GM19463 (cell line): ENCODE results near the gene BCAT1.
"Not testable (repeated sequence)": the region's sequence is repeated elsewhere in the genome, so short reads cannot be mapped to it uniquely, and the experiment has no call there.

Source experiments
- ATAC-seq: cut with Tn5 transposase; IDR thresholded peaks from one replicate; pipeline ENCODE4 v1.9.1; 2021; ENCODE audit warnings: mild to moderate bottlenecking, moderate library complexity; ENCODE audit not compliant: unreplicated experiment

Gene BCAT1

DNA sequence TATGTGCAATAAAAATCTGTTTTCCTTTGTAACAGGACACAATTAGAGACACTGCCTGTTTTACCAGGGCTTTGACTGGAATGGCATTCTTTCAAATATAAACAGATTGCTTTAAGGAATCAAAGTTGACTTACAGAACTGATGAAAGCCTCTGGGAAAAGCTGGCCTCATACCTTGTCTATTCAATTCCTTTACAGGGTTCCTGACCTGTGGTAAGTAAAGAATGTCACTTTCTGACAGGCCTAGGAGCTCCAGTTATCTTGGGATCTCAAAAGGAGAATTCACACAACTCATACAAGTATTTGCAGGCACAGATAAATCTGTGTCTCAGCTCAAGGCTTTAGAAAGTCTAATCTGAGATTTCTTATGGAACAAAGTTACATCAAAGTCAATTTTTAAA is 88.4 kb downstream of the BCAT1 start:
- ATAC-seq: no peak

DNA sequence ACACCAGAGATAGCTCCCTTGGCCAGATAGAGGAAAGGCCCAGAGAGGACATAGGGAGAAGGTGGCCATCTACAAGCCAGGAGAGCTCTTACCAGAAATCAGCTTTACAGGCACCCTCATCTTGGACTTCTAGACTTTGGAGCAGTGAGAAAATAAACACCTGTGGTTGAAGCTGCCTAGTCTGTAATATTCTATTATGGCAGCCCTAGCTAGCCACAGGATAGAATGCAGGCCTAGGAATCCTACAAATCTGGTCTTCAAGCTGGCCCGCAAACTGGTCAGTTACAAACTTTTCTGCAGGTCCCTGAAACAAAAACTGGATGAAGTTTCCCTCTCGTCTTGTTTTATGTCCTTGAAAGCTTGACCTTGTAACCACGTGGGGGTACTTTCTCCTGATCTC is 92.4 kb downstream of the BCAT1 start:
- ATAC-seq: no peak

DNA sequence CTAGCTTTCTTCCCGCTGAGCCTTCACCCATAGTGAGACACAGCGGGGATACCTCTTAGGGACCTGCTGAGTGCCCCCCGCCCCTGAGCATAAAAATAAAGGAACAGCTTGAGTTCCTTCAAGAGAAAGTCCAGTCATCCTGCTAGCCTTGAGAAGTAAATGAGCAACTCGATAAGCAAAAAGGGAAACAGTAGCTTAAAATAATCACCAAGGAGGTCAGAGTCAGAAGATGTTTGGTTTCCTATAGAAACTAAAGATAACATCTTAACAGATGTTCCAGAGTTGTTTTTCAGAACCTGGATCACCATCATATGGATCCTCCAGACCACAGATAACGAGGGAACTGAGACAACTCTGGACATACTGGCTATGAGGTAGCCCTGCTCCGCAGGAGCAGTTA is 94.0 kb downstream of the BCAT1 start:
- no peak for ATAC-seq

DNA sequence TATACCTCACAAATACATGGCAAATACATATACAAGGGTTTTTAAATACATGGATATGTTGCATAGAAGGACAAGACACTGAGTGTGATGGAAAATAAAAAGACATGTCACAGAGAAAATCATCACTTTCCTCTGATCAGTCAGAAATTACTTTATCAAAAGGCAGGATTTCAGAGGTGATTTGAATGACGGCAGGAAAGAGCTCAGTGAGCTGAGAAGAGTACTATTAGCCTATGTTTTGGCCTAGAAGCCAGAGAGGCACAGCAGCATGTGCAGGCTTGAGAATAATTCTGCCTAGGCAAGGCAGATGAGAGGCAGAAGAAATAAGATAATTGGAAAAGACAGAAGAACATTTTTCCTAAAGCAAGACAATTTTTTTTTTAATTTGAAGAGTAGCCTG is 94.9 kb downstream of the BCAT1 start:
- ATAC-seq: no peak

DNA sequence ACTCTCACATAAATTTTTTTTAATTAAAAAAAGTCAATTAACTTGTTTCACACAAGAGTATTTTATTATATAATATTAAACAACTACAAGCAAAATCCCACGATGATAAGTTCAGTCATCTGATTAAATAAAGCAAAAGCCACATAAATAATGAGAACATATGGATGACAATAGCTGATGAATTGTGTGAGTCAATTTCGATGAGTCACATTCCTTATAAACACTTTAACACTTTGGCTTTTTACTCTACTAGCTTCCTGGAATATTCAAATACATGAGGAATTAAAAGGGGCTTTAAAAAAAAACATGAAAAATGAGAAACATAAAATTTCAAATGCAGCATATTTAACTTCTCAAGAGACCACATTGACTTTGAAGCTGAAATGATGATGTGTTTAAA is 95.3 kb downstream of the BCAT1 start:
- ATAC-seq: no peak

DNA sequence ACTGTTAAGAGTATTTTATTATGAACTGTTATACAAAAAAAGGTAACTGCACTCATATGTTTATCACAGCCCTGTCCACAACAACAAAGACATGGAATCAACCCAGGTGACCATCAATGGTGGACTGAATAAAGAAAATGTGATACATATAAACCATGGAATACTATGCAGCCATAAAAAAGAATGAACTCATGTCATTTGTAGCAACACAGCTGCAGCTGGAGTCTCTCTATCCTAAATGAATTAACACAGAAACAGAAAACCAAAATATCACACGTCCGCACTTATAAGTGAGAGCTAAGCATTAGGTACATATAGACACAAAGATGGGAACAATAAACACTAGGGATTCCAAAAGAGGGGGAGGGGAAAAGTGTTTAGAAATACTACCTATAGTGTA is 95.8 kb downstream of the BCAT1 start:
- ATAC-seq: no peak

DNA sequence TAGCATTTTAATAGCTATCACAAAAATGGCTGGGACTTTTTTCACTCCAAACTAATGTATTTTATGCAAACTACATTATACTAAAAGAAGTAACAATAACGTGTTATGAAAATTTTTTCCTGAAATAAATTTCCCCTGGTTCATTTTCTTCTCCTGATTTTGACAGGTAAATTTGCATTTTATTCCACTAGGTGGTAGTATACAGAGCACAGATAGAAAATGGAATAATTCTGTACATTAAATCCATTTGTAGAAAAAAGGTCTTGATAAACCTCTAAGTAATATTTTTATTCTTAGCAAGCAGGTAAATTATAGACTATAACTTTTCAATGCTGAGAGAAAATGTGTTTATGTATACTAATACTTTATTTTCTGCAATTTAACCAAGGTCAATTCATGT is 96.5 kb downstream of the BCAT1 start:
- ATAC-seq: no peak

DNA sequence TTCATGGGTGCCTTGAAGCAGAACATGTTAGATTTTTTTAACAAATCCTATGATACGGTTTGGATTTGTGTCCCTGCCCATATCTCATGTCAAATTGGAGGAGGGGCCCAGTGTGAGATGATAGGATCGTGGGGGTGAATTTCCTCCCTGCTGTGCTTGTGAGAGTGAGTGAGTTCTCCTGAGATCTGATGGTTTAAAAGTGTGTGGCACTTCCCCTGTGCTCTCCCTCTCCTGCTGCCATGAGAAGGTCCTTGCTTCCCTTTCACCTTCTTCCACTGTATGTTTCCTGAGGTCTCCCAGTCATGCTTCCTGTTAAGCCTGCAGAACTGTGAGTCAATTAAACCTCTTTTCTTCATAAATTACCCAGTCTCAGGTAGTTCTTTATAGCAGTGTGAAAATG is 97.0 kb downstream of the BCAT1 start:
- not testable (repeated sequence) for ATAC-seq

DNA sequence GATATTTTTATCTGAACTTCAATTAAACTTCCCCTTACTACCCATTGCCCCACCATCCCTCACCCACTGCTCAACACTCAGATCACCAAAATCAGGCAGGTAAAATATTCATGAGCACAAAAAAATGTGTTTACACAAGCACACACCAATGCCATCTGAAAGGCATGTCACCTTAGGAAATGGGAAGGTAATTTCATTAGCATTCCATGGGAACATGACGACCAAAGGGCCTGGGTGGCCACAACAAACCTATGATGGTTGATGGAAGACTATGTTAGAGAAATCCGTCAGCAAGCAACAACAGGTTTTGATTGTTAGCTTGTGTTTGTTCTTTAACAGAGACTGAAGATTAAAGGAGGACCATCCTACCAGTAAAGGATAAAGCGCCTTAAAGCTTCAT is 97.6 kb downstream of the BCAT1 start:
- no peak for ATAC-seq

DNA sequence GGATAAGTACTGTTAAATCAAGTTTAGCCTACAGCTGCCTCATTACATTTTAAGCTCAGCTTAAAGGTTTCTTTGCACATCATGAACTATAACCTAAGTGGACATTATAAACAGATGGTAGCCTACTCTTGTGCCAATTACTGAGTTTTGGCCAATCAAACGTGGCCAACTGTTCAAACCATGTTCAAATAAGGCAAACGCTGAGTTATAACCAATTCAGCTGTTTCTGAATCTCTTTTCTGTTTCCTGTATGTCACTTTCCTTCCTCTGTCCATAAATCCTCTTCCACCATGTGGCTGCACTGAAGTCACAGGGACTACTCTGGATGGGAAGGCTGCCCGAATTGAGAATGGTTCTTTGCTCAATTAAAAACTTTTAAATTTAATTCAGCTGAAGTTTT is 98.4 kb downstream of the BCAT1 start:
- ATAC-seq: no peak

DNA sequence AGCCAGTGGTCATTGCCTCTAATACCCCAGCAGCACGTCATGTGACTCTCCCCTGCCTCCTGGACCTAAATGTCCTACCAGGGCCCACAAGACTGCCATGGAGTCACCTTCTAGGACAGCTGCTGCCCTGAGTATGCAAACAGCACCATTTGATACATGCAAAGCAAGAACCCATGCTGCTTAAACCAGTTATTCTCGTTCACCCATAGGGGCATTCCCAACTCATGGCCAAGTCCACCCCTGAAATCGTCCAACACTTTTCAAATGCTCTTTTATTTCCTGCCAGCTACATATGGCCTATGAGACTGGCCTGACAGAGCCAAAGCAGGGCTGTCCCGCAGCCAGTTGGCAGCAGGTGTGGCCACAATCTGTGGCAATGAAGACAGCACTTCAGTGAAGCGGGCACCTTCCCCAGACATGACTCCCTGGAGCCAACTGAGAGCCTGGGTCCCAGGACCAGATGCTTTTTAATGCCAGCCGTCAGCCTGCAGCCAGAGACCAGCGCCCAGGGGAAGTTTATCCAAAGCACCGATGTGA is 99.9 kb downstream of the BCAT1 start:
- ATAC-seq: no peak

DNA sequence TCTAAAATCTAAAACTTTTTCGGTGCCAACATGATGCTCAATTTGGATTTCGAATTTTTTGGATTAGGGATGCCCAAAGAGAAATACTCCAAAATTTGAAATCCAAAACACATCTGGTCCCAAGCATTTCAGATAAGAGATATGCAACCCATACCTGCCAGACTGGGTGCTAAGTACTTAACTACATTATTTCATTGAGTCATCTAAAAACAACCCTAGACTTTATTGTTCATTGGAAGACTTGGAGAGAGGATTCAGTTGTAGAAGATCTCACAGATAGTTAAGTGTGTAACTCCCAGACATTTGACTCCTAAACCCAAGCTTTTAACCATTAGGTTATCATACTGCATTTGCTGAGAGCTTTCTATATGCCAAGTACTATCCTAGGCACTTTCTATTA is 102.2 kb downstream of the BCAT1 start:
- ATAC-seq: no peak

DNA sequence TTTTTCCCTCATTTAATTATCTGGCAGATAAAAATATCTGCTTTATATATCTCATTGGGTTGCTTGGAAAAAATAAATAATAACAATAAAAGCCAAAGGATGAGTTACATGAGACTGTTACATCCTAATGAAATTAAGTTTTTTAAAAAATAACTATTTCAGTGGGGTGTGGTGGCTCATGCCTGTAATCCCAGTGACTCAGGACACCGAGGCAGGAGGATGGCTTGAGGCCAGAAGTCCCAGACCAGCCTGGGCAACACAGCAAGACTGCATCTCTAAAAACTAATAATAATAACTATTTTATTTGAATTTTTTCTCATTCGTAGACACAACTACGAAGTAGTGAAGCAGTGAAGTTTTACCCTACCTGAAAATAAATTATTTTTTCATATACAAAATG is 103.3 kb downstream of the BCAT1 start:
- no peak for ATAC-seq

DNA sequence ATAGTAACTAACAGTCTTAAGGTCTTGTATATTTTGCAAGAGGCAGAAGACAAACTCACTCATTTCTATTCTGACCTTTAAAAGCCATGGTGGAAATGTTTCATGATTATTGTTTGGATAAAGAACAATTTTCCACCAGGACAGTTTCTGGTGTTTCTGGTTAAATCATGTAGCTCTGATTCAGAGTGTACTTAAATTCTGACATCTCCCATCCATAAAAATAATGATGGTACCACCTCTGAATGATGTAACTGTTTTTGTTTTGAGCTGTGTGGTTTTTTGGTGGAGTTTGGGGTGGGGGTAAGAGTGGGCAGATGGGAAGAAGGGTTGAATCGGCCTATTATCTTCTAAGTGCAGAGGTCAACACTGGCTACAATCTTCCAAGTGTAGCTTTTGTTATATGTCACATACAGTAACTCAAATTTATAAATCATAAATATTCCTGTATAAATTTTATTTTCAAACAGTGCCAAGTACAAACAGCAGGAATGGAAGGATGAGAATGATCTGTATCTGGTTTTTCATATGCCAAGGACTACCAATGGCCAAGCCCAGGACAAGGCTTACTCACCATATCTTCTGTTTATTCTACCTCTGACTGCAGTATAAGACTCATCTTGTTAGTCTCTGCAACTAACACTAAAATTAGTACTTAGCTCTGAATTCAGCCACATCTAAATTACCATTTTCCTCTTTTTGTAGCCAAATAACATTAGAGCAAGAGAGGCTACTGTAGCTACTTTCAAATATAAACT is 108.7 kb downstream of the BCAT1 start:
- ATAC-seq: no peak

DNA sequence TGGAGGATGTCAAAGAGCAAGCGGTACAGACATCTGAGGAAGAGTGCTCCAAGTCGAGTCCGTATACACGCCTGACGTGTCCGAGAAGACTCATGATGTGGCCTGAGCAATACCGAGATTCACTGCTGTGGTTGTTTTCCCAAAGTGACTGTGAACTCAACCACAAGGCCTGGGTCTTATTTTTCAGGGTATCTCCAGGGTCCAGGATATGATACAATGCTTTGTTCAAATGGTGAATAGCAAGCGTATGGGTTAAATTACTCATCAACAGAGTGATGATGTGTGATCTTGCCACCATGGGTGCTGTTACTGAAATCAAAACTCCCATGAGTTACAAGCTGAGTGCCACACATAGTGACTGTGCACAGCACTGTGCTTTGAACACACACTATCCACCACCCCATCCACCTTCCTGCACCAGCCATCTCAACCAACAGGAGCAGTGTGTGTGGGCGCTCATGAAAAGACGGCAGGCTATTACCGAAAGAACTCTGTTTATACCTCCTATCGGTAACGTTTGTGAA is 109.6 kb downstream of the BCAT1 start:
- ATAC-seq: peak; percentile 84

DNA sequence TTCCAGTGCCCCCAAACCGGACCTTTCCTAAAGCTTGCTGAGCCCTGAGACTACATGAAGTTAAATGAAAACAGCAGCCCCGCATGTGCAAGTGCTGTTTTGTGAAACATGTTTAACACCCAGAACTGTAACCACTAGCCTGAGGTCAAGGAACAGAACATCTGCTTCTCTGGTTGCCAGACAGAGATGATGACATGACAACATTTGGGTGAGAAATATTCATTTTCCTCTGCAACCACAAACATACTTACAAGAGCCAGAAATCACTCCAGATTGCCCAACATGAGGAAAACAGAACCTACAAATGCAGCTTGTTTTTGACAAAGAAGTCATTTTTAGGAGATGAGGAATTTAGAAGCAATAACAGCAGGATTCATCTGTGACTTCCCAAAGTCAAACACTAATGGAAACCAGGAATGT is 110.4 kb downstream of the BCAT1 start:
- ATAC-seq: peak; percentile 41

DNA sequence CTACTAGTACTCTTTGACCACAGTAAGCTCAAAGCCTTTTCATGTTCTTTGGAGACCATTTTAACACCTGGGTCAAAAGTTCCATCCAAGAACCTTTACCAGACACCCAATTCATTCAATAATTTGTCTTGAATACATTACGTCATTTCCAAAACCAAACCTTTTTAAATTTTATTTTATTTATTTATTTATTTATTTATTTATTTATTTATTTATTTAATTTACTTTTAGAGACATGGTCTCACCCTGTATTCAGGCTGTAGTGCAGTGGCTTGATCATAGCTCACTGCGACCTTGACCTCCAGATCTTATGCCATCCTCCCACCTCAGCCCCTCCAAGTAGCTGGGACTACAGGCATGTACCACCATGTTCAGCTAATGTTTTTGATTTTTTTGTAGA is 113.5 kb downstream of the BCAT1 start:
- ATAC-seq: no peak

DNA sequence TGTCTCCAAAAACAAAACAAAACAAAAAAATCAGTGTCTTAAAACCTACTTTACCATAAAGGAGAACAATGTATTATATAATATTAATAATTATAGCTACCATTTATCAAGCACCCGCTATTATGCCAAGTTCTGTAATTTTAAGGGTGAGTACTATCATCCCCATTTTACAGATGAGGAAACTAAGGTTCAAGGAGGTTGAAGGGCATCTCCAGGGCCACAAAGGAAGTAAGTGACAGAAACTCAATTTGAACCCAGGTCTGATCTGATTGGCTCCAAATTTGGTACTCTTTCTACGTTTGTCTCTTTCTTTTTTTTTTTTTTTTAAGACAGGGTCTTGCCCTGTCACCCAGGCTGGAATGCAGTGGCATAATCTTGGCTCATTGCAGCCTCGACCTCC is 115.4 kb downstream of the BCAT1 start:
- no peak for ATAC-seq

DNA sequence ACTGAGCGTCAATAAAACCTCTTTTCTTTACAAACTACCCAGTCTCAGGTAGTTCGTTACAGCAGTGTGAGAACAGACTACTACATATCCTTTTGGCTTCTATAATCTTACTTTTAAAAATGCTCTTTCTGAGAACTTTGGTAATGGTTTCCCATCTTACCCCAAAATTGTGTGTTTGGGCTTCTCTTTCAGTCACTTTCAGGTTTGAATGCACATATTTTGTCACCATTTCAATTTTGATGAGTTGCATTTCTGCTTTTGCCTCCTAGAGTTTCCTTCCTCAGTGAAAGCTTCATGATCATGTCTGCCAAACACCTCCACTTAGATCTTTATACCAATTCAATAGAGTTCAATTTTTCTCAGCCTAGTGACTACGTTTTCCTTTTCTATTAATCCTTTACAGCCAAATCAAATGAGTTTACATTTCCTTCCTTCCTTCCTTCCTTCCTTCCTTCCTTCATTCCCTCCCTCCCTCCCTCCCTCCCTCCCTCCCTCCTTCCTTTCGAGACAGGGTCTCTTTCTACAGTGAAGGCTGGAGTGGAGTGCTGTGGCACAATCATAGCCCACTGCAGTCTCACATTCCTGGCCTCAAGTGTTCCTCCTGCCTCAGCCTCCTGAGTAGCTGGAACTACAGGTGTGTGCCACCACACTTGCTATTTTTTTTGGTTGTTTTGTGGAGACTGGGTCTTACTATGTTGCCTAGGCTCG is 124.9 kb downstream of the BCAT1 start:
- no peak for ATAC-seq

DNA sequence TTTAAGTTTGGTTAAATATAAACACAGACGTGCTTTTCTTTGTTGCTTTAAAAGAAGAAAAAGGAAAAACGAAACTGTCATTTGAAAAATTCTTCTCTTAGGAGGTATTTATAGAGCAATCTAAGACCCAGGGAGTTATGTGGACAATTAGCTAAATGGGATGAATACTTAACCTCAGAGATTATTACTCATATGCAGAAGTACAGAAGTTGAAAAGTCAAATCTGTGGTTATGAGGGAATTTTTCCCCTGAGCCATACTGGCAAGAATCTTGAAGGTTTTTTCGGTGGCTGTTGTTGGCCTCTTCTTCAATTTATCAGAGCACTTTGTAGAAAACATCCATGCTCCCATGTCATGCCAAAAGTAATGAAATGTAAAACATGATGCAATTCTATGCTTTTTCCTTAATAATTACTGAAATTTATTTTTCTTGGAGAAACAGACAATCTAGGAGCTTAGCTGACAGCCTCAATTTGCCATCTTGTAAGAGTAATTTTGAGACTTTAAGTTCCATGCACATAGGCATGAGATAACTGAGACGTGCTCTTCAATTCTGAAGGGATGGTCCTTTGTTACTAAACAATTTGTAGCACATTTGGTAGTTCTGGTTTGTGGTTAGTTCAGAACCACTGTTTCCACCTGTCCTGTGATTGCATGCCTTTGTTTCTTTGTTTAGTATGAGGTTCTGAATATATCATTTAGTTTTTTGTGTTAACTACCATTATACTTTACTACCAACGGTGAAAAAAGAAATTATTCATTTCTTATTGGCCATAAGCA is 126.6 kb downstream of the BCAT1 start:
- peak; percentile 83 for ATAC-seq

DNA sequence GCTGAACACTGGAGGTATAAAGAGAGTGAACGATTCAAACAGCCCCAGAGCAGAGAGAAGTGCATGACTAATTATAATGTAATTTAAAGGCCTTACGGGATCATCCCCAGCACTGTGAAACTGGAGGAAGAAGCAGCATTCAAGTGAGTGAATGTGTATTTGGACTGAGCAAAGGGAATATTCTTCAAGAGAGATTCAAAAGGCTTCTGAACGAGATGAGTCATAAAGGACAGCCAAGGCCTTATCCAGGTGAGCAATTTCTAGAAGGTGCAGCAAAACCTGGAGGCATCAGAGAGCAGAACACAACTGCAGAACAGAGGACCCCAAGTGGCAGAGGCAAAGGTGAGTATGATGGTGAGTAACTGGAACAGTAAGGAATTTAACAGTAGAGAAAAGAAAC is 127.2 kb downstream of the BCAT1 start:
- peak; percentile 63 for ATAC-seq
